Transverse colon (tissue), 4 donors: Measurements from ENCODE around the gene SERF1B. TPM values are rescaled to one million over a fixed set of nuclear protein-coding genes. Genes with fewer than 3 reads are reported as not detected.
"Not testable (repeated sequence)": the region's sequence is repeated elsewhere in the genome, so short reads cannot be mapped to it uniquely, and the experiment has no call there.

ENCODE experiments used
- DNase-seq: peaks from one replicate; pipeline ENCODE4 v3.0.0-alpha.2; 2019
- H3K27ac ChIP-seq, 4 donors: fragments of 200-600 bp; sonication (generic); 2 replicates each; pipeline ENCODE4 v1.5.1; 2016 to 2018; ENCODE audit warnings: inconsistent platforms in 4 of 4
- H3K27me3 ChIP-seq: fragments of 200-600 bp; sonication (generic); 2 replicates; pipeline ENCODE4 v1.5.1; 2017; ENCODE audit warnings: inconsistent platforms
- H3K36me3 ChIP-seq, 4 donors: fragments of 200-600 bp; sonication (generic); 2 replicates each; pipeline ENCODE4 v1.5.1; 2017 to 2019; ENCODE audit warnings: inconsistent platforms in 4 of 4
- H3K4me1 ChIP-seq, 4 donors: fragments of 200-600 bp; sonication (generic); 2 replicates each; pipeline ENCODE4 v1.5.1; 2017 to 2020; ENCODE audit warnings: inconsistent platforms in 4 of 4
- H3K4me3 ChIP-seq, 4 donors: fragments of 200-600 bp; sonication (generic); 1 replicate in 1 of 4; 2 replicates in 3 of 4; pipeline versions ENCODE4 v1.5.1 to v1.6.1; 2017 to 2019; ENCODE audit warnings: inconsistent platforms in 4 of 4
- H3K9me3 ChIP-seq, 2 donors: fragments of 200-600 bp; sonication (generic); 2 replicates each; pipeline ENCODE4 v1.5.1; 2017 to 2019; ENCODE audit warnings: inconsistent platforms in 2 of 2
- WGBS, 2 donors: methylation state at CpG; one replicate each; pipeline ENCODE4 v1.1.5; 2018; ENCODE audit warnings: low coverage in 1 of 2; 5-methylcytosine and 5-hydroxymethylcytosine counted together
- in situ Hi-C, 4 donors: fragments of 200-750 bp; cut with MboI; loops; one replicate each; pipeline versions ENCODE4 v1.15.0 to v1.15.1; 2017; ENCODE audit warnings: low sequenced_read_pairs in 3 of 4, low pct_ligation_motif_present in 1 of 4, low pct_unique_long_range_greater_than_20kb in 1 of 4
- intact Hi-C: fragments of 100-400 bp; cut with DNase I; formaldehyde crosslinking; loops from one replicate; pipeline ENCODE4 v1.15.1; 2023; ENCODE audit warnings: low total_unique reads
- small RNA-seq, 4 donors: library from RNA; depleted of rRNA; stranded (forward); fragments of <200 nt; gene quantifications; one replicate each; pipeline ENCODE3, GENCODE V24; 2016
- total RNA-seq, 4 donors: library from RNA; depleted of rRNA; stranded (reverse); fragments of >200 nt; gene quantifications; one replicate each; pipeline ENCODE4 v1.1.0, GENCODE V29; 2016

SERF1B gene
- total RNA-seq, 4 donors from 2014 or later: 33.6 to 92.8 (median 51.1) TPM

- H3K4me1 ChIP-seq, DNase-seq, H3K27ac ChIP-seq, H3K36me3 ChIP-seq, intact Hi-C loops, H3K9me3 ChIP-seq, H3K27me3 ChIP-seq, H3K4me3 ChIP-seq, in situ Hi-C loops: not testable (repeated sequence)
- WGBS, 2 donors: no CpG with 5 or more reads among the region's 1 CpG
Observed at GRCh38 chr5:70088907-70089464, 63.9 kb downstream of the SERF1B start.

- H3K27me3 ChIP-seq, intact Hi-C loops, DNase-seq, H3K9me3 ChIP-seq, H3K4me3 ChIP-seq, H3K4me1 ChIP-seq, H3K27ac ChIP-seq, in situ Hi-C loops, H3K36me3 ChIP-seq: not testable (repeated sequence)
- no CpG with 5 or more reads among the region's 7 CpGs for WGBS, 2 donors
Observed at GRCh38 chr5:70091776-70092175, 66.7 kb downstream of the SERF1B start.

Small RNA genes lying within 50 kb of the gene (small RNA-seq; reads per million reads assigned to genes)
- gene CDH12P2: 0 reads per million in 4 donors

Other genes with a start within 250 kb of the SERF1B start
- 10 to 100 TPM; 11.3 to 71.4 (median 29.2) TPM for gene SMN2, start 24.4 kb downstream of the SERF1B start, total RNA-seq